ENCODE results near the gene ARTN.

The ARTN gene

DNA sequence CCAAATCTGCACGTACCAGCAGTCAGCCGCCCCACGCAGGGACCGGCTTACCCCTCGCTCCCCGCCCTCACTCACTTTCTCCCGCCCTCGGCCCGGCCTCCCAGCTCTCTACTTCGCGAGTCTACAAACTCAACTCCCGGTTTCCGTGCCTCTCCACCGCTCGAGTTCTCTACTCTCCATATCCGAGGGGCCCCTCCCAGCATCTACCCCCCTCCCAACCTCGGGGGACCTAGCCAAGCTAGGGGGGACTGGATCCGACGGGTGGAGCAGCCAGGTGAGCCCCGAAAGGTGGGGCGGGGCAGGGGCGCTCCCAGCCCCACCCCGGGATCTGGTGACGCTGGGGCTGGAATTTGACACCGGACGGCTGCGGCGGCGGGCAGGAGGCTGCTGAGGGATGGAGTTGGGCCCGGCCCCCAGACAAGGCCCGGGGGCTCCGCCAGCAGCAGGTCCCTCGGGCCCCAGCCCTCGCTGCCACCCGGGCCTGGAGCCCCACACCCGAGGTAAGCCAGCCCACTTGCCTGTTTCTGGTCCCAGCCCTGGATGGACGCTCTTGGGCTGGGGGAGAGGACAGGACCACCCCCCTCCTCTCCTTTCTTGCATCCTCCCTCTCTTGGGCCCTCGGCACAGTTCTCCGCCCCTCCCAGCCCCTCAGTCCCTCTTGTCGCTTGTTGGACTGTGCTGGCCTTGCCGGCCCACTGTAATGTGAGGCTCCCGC is at the start of gene ARTN:
Gene ARTN, plus strand, starts transcription at position 416 of the 715 bp plus-strand sequence. CDS start 1,856 bp downstream, outside the sequence.
- no peak for DNase-seq

- no peak for DNase-seq
Observed at GRCh38 chr1:43885279-43885801, 48.3 kb upstream of the ARTN start.

- no peak for DNase-seq
Observed at GRCh38 chr1:43887748-43888147, 45.9 kb upstream of the ARTN start.

GRCh38 chr1:43890815-43891214 is 42.8 kb upstream of the ARTN start:
- no peak for DNase-seq

DNA sequence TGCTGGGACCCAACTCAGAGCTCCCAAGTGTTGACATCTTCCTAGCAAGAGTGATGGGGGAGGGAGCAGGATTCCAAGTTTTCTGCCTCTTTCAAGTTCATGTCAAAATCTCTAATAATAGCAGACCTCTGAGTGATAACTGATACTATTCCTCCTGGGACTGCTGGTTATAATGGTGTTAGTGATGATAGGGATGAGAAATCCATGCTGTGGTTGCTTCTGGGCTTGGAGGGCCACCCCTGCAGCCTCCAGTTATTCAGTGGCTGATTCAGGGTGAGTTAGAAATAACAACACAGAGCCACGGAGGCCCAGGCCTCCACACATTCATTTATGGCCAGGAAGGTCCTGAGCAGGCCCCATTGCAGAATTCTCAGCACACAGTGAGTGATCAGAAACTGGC is 40.6 kb upstream of the ARTN start:
- DNase-seq: no peak

GRCh38 chr1:43898981-43899380 is 34.6 kb upstream of the ARTN start:
- no peak for DNase-seq

DNA sequence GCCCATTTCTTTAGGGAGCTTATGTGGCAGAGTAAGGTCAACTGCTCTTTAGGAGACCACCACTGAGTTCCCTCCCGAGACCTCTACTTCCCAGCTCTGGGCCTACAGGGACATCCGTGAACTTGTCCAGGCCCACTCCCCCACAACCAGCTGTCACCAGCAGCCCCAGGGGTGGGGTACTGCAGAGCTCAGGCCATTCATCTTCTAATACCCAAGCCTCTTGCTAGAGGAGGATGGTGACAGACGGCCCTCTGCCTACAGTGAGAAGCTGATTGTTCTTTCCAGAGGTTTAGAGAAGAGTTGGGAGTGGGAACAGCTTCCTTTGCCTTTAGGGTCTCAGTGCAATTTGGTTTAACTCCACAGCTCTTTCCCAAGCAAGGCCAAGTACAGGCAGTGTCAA is 33.2 kb upstream of the ARTN start:
- DNase-seq: no peak

GRCh38 chr1:43901196-43901961 is 32.2 kb upstream of the ARTN start:
- no peak for DNase-seq

DNA sequence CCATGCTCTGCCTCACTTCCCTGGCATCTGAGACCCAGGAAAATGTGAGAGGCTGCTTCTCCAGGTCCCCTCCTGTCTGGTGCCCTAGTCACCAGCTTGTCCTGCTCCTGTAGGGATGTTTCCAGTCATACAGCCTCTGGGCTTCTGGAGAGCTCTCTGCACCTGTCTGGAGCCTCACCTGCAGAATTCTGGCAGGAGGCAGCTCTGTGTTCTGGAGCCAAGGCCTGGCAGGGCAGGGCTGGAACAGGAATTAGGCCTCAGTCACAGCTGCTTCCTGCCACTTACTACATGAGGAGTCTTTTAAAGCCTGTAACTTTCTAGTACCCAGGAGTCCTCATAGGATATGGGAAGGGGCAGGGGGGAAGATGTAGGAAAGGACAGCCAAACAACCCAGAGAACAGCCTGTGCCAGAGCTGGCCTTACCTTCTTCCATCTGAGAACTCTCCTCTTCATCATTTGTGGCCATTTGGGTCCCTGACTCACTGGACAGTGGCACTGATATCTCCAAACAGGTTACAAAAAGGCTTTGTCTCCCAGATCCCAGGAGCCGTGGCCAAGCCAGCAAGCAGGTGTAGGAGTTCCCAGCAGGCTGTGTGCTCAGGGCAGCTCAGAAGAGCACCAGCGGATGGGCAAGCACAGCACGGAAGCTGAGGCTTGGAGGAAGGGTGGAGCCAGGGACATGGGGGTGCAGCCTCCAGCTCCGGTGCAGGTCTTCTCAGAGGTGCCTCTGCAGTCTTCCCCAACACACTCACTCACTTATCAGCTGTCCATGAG is 31.4 kb upstream of the ARTN start:
- no peak for DNase-seq

DNA sequence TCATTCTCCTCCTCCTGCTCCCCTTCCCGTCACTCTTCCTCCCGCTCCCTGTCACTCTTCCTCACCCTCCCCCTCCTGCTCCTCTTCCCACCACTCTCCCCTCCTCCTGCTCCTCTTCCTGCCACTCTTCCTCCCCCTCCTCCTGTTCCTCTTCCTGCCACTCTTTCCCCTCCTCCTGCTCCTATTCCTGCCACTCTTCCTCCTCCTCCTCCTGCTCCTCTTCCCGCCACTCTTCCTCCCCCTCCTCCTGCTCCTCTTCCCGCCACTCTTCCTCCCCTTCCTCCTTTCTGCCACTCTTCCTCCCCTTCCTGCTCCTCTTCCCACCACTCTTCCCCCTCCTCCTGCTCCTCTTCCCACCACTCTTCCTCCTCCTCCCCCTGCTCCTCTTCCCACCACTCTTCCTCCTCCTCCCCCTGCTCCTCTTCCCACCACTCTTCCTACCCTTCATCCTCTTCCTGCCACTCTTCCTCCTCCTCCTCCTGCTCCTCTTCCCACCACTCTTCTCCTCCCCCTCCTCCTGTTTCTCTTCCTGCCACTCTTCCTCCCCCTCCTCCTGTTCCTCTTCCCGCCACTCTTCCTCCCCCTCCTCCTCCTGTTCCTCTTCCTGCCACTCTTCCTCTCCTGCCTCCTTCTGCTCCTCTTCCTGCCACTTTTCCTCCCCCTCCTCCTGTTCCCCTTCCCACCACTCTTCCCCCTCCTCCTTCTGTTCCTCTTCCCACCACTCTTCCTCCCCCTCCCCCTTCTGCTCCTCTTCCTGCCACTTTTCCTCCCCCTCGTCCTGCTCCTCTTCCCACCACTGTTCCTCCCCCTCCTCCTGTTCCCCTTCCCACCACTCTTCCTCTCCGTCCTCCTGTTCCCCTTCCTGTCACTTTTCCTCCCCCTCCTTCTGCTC is 28.7 kb upstream of the ARTN start:
- DNase-seq: no peak

- DNase-seq: no peak
Observed at GRCh38 chr1:43908226-43908625, 25.4 kb upstream of the ARTN start.

- DNase-seq: no peak
Observed at GRCh38 chr1:43908858-43909257, 24.7 kb upstream of the ARTN start.

DNA sequence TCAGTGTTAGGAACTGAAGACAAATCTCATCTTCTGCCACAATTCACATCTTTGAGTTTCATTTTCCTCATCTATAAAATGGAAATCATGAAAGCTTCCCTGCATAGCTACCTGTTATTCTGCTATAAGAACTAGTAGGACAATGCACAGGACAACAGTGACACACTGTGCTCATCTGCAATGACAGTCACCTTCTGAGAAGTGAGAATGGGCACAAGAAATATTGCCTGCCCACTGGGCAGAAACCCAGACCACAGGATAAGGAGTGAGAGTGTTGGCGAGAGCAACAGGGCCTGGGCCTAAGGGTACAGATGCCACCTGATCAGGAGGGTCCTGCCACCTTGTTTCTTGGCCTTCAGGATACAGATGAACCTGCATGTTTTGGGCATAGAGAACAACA is 23.3 kb upstream of the ARTN start:
- no peak for DNase-seq

DNA sequence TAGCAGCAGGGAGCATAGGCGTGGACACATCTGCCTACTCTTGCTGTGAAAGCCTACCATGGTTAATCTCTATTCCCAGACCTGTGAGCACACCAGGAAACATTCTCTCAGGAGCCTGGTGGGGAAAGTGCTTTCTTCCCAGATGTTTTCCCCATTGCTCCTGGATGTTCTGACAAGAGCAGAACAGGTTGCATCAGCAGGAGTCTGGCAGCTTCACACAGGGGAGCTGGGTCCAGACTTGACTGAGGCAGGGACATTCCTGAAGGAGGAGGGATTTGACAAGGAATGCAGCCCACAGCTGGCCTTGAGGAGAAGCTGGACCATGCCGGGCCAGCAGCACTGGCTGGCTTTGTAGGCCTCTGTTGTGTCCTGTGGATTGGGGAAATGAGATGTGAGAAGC is 21.0 kb upstream of the ARTN start:
- DNase-seq: no peak

- DNase-seq: no peak
Observed at GRCh38 chr1:43913051-43913501, 20.5 kb upstream of the ARTN start.

DNA sequence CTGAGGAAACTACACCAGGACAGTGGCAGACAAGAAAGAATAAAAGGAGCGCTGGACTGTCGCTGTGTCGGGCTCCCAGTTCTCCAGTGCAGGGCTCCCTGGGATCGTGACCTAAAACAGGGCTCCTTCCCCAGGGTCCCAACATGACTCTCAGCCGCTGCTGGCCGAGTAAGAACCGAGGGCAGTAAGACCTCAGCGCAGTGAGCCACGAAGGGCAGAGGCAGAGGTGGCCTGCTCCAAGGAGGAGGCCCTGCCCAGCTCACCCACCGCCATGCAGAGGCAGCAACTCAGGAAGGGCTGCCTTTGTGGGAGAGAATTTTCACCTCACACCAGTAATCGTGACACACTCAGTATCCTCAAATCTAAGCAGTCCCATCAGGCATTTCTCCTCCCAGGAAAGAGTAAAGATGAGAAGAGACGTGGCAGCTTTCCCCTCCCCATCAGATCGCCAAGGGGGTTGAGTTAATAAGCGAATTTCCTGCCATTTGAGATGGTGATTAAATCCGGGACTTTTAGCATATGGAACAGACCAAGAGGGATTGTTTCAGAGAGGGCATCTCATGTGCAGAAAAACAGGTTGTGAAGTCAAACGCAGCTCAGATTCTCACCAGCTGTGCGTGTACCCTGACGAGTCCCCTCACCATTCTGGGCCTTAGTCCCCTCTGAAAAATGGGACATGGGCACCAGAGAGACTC is 19.8 kb upstream of the ARTN start:
- DNase-seq: no peak

DNA sequence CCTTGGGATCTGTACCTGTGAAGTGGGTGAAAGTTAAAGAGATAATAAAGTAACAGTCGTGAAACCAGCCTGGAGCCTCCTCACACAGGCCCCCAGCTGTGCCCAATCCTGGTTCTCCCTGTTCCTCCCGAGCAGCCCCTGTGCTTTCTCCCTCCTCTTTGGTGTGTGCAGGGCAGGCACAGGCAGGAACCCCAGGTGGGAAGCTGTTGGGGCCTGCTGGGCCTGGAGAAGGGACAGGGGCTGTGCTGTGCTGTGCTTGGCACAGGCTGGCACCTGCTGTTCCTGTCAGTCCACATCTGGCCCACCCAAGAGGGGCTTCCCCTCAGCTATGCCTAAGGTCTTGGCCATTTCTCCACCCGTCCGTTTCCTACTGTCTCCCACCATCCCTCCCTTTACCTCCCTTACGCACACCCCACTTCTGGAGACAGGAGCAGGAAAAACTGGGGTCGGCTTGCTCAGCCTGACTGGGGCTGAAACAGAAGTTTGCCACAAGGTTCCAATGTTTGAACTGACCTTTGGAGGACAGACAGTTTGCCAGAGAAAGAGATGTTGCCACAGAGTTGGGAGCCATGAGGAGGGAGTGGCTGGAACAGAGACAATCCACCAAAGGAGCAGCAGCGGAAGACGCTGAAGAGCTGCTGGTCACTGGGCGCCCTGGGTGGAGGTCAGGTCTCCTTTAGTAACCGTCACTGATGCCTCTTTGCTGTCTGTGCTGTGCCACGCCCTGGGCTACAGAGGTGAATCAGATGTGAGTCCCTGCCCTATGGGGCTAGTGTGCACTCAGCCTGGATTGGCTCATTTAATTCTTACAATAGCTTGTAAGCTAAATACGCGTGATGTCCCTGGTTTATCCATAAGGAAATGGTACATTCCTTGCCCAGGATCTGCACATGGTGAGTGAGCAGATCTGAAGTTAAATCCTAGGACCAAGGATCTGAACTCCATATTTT is 18.8 kb upstream of the ARTN start:
- no peak for DNase-seq

DNA sequence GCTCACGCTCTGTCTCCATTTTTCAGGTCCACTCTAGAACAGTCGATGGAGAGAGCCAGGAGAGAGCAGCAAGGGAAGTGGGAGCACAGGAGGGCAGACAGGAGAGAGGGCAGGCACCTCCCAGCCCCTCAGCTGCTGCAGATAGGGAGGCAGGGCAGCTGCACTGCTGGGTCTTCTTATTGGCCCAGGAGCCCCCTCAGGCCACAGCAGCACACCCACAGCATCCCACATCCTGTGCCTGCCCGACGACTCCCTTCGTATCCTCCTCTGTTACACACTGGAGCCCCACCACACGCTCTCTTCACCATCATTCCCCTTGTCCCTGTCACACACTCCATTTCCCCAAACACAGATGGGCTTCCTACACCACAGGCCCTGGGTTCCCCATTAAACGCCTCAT is 13.7 kb upstream of the ARTN start:
- no peak for DNase-seq

DNA sequence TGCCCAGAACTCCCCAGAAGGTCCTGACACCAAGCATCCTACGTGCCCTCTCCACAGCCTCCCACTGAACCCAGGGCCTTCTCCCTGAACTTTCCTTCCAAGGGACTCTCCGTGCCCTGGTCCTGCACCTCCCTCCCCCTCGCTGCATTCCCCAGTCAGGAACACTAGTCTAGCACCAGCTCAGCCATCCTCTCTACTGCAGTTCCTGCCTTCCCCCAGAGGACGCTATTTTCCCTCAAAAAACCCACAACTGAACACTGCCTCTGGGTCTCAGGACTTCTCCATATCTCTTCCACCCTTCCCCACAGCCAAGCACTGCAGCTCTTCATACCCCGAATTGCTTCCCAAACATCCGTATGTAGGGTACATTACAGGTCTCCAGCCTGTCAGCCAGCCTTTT is 12.6 kb upstream of the ARTN start:
- no peak for DNase-seq

DNA sequence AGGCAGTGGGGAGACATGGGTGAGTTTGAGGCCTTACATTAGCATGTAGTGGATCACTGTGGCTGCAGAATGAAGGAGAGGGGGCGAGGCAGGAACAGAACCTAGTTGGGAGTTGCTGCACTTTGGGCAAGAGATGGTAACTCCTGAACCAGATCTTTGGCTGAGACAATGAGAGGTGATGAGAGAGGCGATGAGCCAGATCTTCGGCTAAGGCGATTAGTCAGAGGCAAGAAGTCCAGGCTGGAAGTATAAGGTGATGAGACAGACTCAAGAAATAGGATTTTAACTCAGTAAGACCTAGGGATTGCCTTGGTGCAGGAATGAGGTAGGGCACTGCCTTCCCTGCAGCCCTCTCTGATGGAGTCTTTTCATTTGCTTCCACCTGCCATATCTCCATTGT is 9.1 kb upstream of the ARTN start:
- DNase-seq: no peak

- DNase-seq: no peak
Observed at GRCh38 chr1:43925846-43926245, 7.8 kb upstream of the ARTN start.
